Measurements from ENCODE around the gene SH3RF1.

Gene SH3RF1

GRCh38 chr4:169063441-169063840 is 207.3 kb downstream of the SH3RF1 start:
- DNase-seq (ENCODE audit: low read depth): no peak

- no peak for DNase-seq (ENCODE audit: low read depth)
Observed at GRCh38 chr4:169062897-169063244, 207.9 kb downstream of the SH3RF1 start.

DNA sequence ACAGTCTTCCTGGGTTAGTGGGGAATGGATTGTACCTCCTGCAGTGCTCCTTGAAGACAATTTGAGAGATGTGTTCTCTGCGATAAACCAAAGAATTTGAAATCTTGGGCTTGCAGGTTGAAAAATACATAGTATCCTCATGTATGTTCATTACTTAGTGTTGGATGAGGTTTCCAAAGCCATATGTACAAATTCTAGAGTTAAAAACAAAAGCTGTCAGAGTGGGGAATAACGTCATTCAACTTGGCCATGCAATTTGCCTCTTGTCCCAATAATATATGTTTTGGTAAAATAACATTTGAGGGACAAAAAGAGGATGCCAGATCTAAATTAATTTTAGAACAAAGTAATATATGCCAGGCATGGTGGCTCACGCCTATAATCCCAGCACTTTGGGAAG is 209.4 kb downstream of the SH3RF1 start:
- DNase-seq (ENCODE audit: low read depth): no peak

GRCh38 chr4:169060391-169061091 is 210.2 kb downstream of the SH3RF1 start:
- no peak for DNase-seq (ENCODE audit: low read depth)

DNA sequence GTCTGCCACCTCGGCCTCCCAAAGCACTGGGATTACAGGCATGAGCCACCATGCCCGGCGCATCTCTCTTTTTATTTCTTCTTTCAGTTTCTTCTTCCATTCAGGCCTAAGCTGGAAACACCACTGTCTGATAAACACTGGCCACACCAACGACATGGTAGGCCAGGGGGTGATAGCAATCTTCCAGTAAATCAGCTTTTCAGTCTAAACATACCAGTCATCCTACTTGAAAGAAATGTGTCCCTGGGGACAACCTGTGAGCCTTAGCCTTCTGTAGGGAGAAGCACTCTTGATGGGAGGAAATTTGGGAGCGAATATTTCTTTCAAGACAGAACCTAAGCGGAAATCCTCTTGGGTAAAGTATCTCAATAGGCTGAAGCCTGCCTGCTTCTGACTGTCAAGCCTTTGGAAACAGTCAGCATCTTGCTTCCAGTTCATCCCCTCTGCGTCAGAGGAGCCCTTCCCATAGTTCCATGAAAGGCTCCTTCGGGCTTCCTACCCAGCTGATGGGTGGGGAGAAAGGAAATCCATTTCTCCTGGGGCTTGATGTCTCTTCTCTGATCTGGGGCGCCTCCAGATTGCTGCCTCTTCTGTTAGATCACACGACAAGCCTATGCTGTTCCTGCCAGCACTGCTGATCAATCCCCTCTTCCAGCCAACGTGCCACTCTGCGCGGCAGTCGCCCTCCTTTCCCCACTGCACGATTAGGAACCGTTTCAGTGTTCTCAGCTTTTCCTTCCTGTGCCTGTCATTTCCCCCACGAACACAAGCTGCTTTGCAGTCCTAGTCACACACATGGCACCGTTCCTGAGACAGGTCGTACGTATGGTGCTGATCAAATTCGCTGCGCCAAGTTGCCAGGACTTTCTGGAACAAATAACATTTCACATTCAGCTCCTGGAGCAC is 211.2 kb downstream of the SH3RF1 start:
- DNase-seq (ENCODE audit: low read depth): no peak

- no peak for DNase-seq (ENCODE audit: low read depth)
Observed at GRCh38 chr4:169058312-169058711, 212.4 kb downstream of the SH3RF1 start.

DNA sequence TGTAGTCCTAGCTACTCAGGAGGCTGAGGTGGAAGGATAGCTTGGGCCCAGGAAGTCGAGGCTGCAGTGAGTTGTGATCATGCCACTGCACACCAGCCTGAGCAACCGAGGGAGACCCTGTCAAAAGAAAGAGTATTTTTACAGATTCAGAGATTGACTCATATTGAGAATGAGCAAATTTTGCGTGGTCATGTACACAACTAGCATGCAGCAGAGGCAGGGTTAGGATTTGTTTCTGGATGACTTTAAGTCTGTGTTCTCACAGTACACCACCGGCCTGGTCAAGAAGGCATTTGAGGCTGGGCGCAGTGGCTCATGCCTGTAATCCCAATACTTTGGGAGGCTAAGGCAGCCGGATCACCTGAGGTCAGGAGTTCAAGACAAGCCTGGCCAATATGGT is 215.9 kb downstream of the SH3RF1 start:
- DNase-seq (ENCODE audit: low read depth): no peak

- DNase-seq (ENCODE audit: low read depth): no peak
Observed at GRCh38 chr4:169052594-169052945, 218.2 kb downstream of the SH3RF1 start.

- DNase-seq (ENCODE audit: low read depth): no peak
Observed at GRCh38 chr4:169051761-169052593, 218.8 kb downstream of the SH3RF1 start.

- no peak for DNase-seq (ENCODE audit: low read depth)
Observed at GRCh38 chr4:169050881-169051760, 219.6 kb downstream of the SH3RF1 start.

- DNase-seq (ENCODE audit: low read depth): no peak
Observed at GRCh38 chr4:169050284-169050683, 220.5 kb downstream of the SH3RF1 start.

- DNase-seq (ENCODE audit: low read depth): no peak
Observed at GRCh38 chr4:169048868-169049414, 221.8 kb downstream of the SH3RF1 start.

DNA sequence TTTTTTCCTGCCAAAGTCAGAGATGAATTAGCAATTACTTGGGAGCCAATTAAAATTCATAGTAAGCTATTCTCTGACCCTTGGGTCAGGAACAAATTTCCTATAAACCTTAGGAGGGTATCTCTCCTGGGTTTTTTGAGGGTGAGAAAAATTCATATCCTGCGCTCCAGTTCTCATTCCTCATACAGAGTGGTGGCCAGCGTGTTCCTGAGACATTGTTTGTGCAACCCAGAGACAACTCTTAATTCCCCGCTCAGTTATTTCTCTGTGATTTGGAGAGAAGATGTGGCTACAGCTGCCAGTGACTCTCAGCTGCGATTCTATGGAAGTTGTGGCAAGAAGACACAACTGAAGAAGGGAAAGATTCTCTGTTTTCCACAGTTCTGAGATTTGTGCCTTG is 222.8 kb downstream of the SH3RF1 start:
- DNase-seq (ENCODE audit: low read depth): no peak

DNA sequence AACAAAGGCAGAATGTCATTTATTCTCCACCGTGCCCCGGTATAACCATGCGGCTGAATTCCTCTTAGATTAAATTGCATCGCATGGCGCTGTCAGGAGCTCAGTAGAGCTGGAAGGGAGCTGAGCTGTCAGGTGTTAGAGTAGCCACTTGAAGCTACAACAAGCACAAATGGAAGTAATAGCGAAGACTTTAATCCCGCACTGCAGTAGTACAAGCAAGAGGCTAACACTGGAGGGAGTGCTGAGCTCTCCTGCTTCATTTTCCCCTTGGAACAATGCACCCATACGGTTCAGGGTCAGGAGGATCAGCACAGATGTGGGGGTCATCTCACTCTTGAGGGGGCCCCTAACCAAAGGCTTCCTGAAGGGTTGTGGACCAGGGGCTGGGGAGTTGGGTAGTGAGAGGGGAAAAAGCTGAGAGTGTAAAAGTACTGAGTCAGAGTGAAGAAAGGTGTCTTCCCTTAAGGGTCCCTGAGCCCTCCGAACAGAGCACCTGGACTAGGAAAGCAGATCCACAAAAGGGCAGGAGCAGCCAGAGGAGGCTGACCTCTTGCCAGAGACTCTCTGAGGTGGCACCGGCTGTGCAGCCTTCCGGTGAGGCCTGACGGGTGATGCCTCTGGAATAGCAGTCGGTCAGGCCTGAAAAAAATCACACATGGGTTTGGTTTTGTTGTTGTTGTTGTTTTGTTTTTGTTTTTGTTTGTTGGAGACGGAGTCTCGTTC is 224.7 kb downstream of the SH3RF1 start:
- no peak for DNase-seq (ENCODE audit: low read depth)

DNA sequence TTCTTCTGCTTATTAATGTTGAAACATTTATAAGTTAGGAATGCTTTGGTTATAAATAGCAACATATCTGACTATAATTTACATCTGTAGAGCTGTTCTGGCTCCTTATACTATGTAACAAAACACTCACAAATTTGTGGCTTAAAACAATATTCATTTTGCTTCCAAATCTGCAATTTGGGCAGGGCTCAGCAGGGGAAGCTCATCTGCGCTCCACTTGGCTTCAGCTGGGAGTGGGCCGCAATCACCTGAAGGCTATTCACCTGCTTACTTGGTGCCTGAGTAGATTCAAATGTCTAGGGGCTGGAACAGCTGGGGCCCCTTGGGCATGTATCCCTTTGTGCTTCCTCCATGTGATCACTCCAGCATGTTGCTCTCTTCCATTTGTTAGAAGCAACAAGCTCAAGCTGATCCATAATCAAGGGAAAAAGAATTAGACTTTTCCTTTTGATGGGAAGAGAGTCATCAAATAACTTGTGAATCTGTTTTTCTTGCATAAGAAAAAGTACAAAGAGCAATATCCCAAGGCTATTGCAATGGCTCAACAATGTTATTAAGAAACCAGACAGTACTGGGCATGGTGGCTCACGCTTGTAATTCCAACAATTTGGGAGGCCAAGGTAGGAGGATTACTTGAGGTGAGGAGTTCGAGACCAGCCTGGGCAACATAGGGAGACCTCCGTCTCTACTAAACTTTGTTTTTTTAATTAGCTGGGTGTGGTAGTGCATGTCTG is 225.9 kb downstream of the SH3RF1 start:
- no peak for DNase-seq (ENCODE audit: low read depth)

All from stimulated activated CD4-positive, alpha-beta T cell treated with anti-CD3 and anti-CD28 coated beads, Interleukin-2, amount 100 ng/mL, for 4 hours (primary cell).